ENCODE data around the gene YES1. TPM values are rescaled to one million over a fixed set of nuclear protein-coding genes. Genes with fewer than 3 reads are reported as not detected.

Gene YES1
- total and polyA plus RNA-seq, 2 of the 13 experiments (the other 11 are each of a cell fraction or from before 2014, with no cell fraction given) = 17.2 to 70.8 TPM

DNA sequence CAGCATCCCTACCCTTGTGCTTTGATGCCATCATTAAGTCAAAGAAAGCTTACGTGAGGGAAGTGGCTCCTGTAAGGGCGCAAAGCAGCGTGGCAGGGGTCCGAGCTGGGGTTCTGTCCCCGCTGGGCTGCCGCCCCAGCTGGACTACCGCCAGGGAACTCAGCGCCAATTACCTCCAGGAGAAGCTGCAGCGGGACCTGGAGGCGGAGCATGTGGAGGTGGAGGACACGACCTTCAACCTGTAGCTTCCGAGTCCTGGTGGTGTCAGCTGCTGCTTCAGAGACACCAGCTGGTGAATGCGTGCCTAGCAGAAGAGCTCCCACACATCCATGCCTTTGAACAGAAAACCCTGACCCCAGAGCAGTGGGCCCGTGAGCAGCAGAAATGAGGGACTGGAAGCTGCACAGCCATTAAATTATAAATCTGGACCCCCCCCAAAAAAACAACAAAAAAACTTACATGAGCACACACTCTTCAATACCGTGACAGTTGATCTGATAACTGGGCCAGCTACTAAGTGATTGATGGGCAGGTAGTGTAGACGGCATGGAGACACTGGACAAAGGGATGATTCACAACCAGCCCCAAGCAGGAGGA is 20.1 kb upstream of the YES1 start (continued):
- TF ChIP-seq ELF1 (CRISPR knock-in tag; IDR thresholded peaks at IDR 0.05) (peak; percentile 48; the same call in 1 of the 2 replicates), ZNF709 (CRISPR knock-in tag; IDR thresholded peaks at IDR 0.05) (no peak), ZC3H4 (CRISPR knock-in tag; IDR thresholded peaks at IDR 0.05; ENCODE audit: borderline replicate concordance) (no peak), SMAD3 (CRISPR knock-in tag; IDR thresholded peaks at IDR 0.05) (peak; percentile 80; the same call in 1 of the 2 replicates), HOXA7 (CRISPR knock-in tag; IDR thresholded peaks at IDR 0.05) (no peak), ZNF737 (CRISPR knock-in tag; IDR thresholded peaks at IDR 0.05; ENCODE audit: borderline replicate concordance) (no peak), ZNF678 (CRISPR knock-in tag; IDR thresholded peaks at IDR 0.05) (no peak), SKI (IDR thresholded peaks at IDR 0.05; ENCODE audit: partially characterized antibody) (no peak), SIN3A (IDR thresholded peaks at IDR 0.05; ENCODE audit: borderline replicate concordance, low read depth, low read length) (peak; percentile 73; the same call in 1 of the 2 replicates), ZNF354B (CRISPR knock-in tag; IDR thresholded peaks at IDR 0.05) (no peak), ZNF484 (CRISPR knock-in tag; IDR thresholded peaks at IDR 0.05; ENCODE audit: borderline replicate concordance, low read depth) (no peak), ZNF720 (CRISPR knock-in tag; IDR thresholded peaks at IDR 0.05) (no peak), ZNF776 (CRISPR knock-in tag; IDR thresholded peaks at IDR 0.05) (no peak), CBFB (CRISPR knock-in tag; IDR thresholded peaks at IDR 0.05) (no peak; the same call in 1 of the 2 replicates), RBM22 (optimal IDR thresholded peaks at IDR 0.05; ENCODE audit: low read length) (no peak), ZNF790 (CRISPR knock-in tag; IDR thresholded peaks at IDR 0.05; ENCODE audit: borderline replicate concordance) (no peak), THAP11 (CRISPR knock-in tag; IDR thresholded peaks at IDR 0.05) (peak; percentile 62)
- TF ChIP-seq, protein P1, sequence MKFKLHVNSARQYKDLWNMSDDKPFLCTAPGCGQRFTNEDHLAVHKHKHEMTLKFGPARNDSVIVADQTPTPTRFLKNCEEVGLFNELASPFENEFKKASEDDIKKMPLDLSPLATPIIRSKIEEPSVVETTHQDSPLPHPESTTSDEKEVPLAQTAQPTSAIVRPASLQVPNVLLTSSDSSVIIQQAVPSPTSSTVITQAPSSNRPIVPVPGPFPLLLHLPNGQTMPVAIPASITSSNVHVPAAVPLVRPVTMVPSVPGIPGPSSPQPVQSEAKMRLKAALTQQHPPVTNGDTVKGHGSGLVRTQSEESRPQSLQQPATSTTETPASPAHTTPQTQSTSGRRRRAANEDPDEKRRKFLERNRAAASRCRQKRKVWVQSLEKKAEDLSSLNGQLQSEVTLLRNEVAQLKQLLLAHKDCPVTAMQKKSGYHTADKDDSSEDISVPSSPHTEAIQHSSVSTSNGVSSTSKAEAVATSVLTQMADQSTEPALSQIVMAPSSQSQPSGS (CRISPR knock-in tag; IDR thresholded peaks at IDR 0.05) = peak; percentile 31; the same call in 1 of the 2 replicates
- TF ChIP-seq, protein P2, sequence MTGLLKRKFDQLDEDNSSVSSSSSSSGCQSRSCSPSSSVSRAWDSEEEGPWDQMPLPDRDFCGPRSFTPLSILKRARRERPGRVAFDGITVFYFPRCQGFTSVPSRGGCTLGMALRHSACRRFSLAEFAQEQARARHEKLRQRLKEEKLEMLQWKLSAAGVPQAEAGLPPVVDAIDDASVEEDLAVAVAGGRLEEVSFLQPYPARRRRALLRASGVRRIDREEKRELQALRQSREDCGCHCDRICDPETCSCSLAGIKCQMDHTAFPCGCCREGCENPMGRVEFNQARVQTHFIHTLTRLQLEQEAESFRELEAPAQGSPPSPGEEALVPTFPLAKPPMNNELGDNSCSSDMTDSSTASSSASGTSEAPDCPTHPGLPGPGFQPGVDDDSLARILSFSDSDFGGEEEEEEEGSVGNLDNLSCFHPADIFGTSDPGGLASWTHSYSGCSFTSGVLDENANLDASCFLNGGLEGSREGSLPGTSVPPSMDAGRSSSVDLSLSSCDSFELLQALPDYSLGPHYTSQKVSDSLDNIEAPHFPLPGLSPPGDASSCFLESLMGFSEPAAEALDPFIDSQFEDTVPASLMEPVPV (CRISPR knock-in tag; IDR thresholded peaks at IDR 0.05) = no peak
- TF ChIP-seq, protein P3, sequence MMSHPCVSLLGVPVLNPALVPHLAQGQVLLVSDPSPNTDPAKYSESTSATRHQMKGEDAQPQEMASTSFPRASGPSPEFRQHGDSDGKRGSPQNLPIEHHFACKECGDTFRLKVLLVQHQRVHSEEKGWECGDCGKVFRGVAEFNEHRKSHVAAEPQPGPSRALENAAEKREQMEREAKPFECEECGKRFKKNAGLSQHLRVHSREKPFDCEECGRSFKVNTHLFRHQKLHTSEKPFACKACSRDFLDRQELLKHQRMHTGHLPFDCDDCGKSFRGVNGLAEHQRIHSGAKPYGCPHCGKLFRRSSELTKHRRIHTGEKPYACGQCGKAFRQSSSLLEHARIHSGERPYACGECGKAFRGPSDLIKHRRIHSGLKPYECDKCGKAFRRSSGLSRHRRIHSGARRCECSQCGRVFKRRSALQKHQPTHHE (CRISPR knock-in tag; IDR thresholded peaks at IDR 0.05; ENCODE audit: borderline replicate concordance) = no peak
- TF ChIP-seq, protein P4, sequence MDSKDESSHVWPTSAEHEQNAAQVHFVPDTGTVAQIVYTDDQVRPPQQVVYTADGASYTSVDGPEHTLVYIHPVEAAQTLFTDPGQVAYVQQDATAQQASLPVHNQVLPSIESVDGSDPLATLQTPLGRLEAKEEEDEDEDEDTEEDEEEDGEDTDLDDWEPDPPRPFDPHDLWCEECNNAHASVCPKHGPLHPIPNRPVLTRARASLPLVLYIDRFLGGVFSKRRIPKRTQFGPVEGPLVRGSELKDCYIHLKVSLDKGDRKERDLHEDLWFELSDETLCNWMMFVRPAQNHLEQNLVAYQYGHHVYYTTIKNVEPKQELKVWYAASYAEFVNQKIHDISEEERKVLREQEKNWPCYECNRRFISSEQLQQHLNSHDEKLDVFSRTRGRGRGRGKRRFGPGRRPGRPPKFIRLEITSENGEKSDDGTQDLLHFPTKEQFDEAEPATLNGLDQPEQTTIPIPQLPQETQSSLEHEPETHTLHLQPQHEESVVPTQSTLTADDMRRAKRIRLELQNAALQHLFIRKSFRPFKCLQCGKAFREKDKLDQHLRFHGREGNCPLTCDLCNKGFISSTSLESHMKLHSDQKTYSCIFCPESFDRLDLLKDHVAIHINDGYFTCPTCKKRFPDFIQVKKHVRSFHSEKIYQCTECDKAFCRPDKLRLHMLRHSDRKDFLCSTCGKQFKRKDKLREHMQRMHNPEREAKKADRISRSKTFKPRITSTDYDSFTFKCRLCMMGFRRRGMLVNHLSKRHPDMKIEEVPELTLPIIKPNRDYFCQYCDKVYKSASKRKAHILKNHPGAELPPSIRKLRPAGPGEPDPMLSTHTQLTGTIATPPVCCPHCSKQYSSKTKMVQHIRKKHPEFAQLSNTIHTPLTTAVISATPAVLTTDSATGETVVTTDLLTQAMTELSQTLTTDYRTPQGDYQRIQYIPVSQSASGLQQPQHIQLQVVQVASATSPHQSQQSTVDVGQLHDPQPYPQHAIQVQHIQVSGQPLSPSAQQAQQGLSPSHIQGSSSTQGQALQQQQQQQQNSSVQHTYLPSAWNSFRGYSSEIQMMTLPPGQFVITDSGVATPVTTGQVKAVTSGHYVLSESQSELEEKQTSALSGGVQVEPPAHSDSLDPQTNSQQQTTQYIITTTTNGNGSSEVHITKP (CRISPR knock-in tag; IDR thresholded peaks at IDR 0.05; ENCODE audit: low read depth) = no peak
- TF ChIP-seq, protein P5, sequence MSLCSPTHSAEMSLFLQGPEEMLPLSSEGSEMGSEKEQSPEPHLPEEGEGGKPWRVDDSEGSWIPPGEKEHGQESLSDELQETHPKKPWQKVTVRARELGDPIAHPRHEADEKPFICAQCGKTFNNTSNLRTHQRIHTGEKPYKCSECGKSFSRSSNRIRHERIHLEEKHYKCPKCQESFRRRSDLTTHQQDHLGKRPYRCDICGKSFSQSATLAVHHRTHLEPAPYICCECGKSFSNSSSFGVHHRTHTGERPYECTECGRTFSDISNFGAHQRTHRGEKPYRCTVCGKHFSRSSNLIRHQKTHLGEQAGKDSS (CRISPR knock-in tag; IDR thresholded peaks at IDR 0.05; ENCODE audit: borderline replicate concordance, low read depth) = peak; percentile 58; the same call in 1 of the 2 replicates

All from HepG2 (cell line).